H1 (cell line): ENCODE data around the gene ST8SIA3. TPM values are rescaled to one million over a fixed set of nuclear protein-coding genes. Genes with fewer than 3 reads are reported as not detected.

ENCODE experiments used
- CBX5 ChIP-seq: fragments of 300-800, 300-1000 bp; sonication (generic); IDR thresholded peaks from 2 replicates; pipeline ENCODE4 v1.7.1; 2016; ENCODE audit warnings: antibody characterized with exemption, low read length, low read depth
- JUN ChIP-seq: IDR thresholded peaks from 2 replicates; pipeline ENCODE4 v1.6.1; 2011; ENCODE audit warnings: low read depth, mild to moderate bottlenecking, improper control_type of control experiment, low read length
- JUND ChIP-seq: IDR thresholded peaks from 2 replicates; pipeline ENCODE4 v1.6.1; 2011; ENCODE audit warnings: mild to moderate bottlenecking, improper control_type of control experiment, low read length
- KDM5A ChIP-seq: fragments of 200-600 bp; IDR thresholded peaks from 2 replicates; pipeline ENCODE4 v1.7.1; 2012; ENCODE audit warnings: mild to moderate bottlenecking, low read length, inconsistent platforms, mixed read lengths
- POU5F1 ChIP-seq: IDR thresholded peaks from 2 replicates; pipeline ENCODE4 v1.6.1; 2011; ENCODE audit warnings: low read depth, mild to moderate bottlenecking, low read length, moderate library complexity
- USF2 ChIP-seq: IDR thresholded peaks from 2 replicates; pipeline ENCODE4 v1.6.1; 2011; ENCODE audit warnings: low read length, improper control_type of control experiment
- polyA plus RNA-seq, 7 experiments: library from polyadenylated mRNA; depleted of rRNA in 3 of 7; stranded (reverse) in 5 of 7; unstranded in 2 of 7; fragments of >200 nt in 5 of 7; fragments of 200-250 nt in 2 of 7; gene quantifications; 1 replicate in 5 of 7; 2 replicates in 1 of 7; 4 replicates in 1 of 7; pipeline versions ENCODE4 v1.2.1 to v1.2.3, GENCODE V29; 2011 to 2013; ENCODE audit warnings: missing spikeins in 2 of 7, mixed read lengths in 2 of 7
- total RNA-seq: library from RNA; stranded (reverse); fragmentation: NEBNext Ultra II Directional; extraction: Animal tissue kit (Norgen Biotek cat#: 25700); gene quantifications from 2 replicates; pipeline ENCODE4 v1.2.1, GENCODE V29; 2021

ST8SIA3 gene
- total and polyA plus RNA-seq, 2 of the 8 experiments (the other 6 are each of a cell fraction or from before 2014, with no cell fraction given): 1.2 to 3.7 TPM

- no peak for TF ChIP-seq USF2
- TF ChIP-seq CBX5: no peak
- TF ChIP-seq JUND: no peak
- TF ChIP-seq JUN: no peak
- TF ChIP-seq POU5F1: no peak
- no peak for TF ChIP-seq KDM5A
Observed at GRCh38 chr18:57416542-57416941, 64.2 kb downstream of the ST8SIA3 start (continued).

Other genes with a start within 250 kb of the ST8SIA3 start
- gene BOD1L2, start 205.5 kb upstream of the ST8SIA3 start, total RNA-seq: not detected in 2 replicates
- not detected in 2 replicates for gene BOD1L2, start 205.5 kb upstream of the ST8SIA3 start, polyA plus RNA-seq (2011; rRNA removed)
- gene ONECUT2, start 82.8 kb downstream of the ST8SIA3 start, total RNA-seq: 1.9 and 3.3 TPM in 2 replicates
- 0.22 and 0.38 TPM in 2 replicates for gene ONECUT2, start 82.8 kb downstream of the ST8SIA3 start, polyA plus RNA-seq (2011; rRNA removed)
- 20.4 and 26.6 TPM in 2 replicates for gene FECH, start 234.1 kb downstream of the ST8SIA3 start, total RNA-seq
- 12.3 and 13.1 TPM in 2 replicates for gene FECH, start 234.1 kb downstream of the ST8SIA3 start, polyA plus RNA-seq (2011; rRNA removed)